ENCODE results near the gene HSPA1L.

Gene HSPA1L

DNA sequence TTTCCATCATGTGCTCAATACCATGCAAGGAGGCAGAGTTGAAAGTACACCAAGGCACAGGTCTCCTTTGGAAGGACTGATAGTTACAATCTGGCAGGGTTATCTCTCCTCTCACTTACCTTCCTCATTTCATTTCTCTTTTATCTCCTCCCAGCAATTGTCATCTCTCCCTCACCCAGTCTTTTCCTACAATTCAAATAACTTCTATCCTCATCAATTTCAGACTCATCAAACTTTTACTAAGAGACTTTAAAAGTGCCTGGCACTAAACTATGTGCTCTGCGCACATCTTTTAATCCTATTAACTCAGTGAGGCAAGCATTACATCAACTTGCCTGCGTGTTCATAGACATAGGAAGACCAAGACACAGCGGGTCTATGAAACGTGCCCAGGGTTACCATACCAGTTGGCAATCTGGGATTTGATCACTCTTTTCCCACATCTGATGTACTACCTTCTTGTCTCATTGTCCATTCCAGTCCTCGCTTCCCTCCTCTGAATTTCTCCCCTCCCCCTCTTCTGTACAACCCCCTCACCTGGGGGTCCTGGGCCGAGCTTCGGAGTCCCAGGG is 20.7 kb downstream of the HSPA1L start:
- TF ChIP-seq GATA3 (IDR thresholded peaks at IDR 0.05; ENCODE audit: low read depth, low read length) (no peak), GATA2 (IDR thresholded peaks at IDR 0.05; ENCODE audit: low read depth, low read length) (no peak)

DNA sequence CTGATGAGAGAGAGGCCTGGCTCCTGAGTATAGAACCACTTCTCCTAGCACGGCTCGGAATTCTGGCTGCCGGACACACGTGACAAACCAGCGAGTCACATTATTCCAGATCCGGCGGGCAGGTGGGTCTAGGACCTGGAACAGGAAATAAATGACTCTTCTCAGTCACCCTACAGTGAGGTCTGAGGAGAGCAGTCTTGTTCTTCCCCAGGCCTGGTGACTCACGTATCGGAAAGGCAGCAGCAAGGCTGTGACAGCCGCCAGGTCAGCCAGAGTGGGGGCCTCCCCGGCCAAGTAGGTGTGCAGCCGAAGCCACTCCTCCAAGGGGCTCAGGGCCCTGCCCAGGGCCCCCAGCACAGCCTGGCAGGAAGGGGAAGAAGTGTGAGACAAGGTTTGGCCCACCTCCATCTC is 22.3 kb downstream of the HSPA1L start:
- no peak for TF ChIP-seq GATA3 (IDR thresholded peaks at IDR 0.05; ENCODE audit: low read depth, low read length)

DNA sequence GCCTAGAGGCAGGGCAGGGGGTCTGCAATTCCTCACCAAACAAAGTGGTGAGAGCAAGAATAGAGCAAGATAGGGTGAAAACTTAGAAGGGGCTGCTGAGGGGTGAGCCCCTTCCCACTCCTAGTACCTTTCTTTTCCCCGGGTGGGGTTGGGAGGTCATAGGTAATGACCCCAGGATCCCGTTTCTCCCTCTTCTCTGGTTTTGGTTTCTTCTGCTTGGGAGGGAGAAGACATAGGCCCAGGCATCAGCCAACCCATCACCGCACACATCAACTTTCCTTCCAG is 23.1 kb downstream of the HSPA1L start:
- no peak for TF ChIP-seq GATA2 (IDR thresholded peaks at IDR 0.05; ENCODE audit: low read depth, low read length)
- no peak for TF ChIP-seq GATA3 (IDR thresholded peaks at IDR 0.05; ENCODE audit: low read depth, low read length)

DNA sequence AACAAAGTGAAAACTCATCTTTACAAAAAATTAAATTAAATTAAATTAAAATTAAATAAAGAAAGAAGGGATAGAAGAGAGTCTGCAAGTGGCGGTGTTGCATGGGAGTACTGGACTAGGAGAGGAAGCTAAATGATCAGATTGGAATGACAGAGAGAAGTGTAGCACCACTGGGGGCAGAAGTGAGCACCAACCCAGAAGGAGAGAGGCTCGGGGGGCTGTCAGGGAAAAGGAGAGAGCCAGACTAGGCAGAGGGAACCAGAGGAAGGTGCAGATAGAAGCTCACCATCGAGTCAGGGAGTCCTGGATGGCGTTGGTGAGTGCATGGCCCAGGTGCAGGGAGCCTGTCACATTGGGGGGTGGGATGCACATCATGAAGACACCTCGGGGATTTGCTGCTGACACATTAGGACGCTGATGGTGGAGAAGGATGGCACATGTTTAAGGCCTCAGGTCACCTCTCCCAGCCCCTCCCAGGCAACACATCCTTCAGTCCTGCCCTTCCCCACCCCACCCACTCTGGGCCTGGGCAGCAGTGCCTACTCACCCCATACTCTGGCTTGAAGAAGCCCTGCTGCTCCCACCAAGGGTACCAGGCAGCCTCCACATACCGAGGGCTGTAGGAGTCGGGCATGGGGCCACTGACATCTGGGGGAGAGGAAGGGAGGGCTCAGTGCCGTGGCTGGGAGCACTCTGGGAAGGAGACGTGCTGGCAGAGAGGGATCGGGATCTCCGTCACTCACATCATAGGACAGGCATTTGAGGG is 23.6 kb downstream of the HSPA1L start:
- TF ChIP-seq GATA3 (IDR thresholded peaks at IDR 0.05; ENCODE audit: low read depth, low read length) (no peak), GATA2 (IDR thresholded peaks at IDR 0.05; ENCODE audit: low read depth, low read length) (no peak)

DNA sequence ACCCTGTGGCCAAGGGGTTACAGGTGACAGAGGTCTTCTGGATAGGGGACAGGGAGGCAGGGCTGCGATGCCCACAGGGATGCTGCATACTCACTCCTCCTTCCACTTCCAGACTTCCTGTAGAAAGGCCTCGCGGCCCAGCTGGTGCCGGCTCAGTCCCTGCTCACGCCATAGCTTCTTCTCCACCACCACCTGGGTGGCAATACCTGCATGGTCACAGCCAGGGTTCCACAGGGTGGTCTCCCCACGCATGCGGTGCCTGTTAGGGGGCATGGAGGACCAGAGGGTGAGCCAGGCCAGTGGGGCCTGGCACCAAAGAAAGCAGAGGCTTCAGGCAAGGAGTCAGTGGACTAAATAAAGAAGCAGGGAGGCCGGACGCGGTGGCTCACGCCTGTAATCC is 29.6 kb downstream of the HSPA1L start:
- TF ChIP-seq GATA3 (IDR thresholded peaks at IDR 0.05; ENCODE audit: low read depth, low read length) (no peak), GATA2 (IDR thresholded peaks at IDR 0.05; ENCODE audit: low read depth, low read length) (no peak)

DNA sequence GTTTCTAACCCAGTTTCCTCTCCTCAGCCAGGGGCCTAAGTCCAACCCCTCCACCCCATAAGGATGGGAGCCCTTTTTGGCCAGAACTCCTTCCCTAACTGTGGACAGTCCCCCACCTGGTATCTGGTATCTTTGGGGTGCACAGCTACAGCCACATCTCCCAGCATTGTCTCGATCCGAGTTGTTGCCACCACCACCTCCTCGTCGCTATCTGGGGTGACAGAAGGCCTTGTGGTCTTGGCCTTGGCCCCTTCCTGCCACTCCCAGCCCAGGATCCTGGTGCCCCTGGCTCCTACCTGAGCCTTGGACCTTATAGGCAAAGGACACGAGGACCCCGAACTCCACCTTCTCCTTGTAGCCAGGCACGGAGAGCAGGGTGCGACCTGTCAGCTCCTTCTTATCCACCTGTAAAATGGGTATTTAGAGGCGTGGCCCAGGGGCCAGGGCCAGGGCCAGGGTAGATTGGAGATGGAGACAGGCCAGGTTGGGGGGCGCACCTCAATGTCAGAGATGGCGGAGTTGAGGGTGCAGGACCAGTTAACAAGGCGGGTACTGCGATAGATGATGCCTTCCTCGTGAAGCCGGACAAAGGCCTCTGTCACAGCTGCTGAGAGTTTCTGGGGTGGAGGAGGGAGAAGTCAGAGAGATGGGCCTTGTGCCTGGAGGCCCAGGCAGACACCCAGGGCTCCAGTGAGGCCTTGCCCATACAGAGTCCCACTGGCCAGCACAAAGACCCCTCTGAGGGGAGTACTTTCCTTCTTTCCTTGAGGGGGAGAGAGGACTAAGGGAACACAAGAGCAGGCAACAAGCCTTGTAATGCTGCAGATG is 30.8 kb downstream of the HSPA1L start:
- TF ChIP-seq GATA3 (IDR thresholded peaks at IDR 0.05; ENCODE audit: low read depth, low read length) (no peak), GATA2 (IDR thresholded peaks at IDR 0.05; ENCODE audit: low read depth, low read length) (no peak)

DNA sequence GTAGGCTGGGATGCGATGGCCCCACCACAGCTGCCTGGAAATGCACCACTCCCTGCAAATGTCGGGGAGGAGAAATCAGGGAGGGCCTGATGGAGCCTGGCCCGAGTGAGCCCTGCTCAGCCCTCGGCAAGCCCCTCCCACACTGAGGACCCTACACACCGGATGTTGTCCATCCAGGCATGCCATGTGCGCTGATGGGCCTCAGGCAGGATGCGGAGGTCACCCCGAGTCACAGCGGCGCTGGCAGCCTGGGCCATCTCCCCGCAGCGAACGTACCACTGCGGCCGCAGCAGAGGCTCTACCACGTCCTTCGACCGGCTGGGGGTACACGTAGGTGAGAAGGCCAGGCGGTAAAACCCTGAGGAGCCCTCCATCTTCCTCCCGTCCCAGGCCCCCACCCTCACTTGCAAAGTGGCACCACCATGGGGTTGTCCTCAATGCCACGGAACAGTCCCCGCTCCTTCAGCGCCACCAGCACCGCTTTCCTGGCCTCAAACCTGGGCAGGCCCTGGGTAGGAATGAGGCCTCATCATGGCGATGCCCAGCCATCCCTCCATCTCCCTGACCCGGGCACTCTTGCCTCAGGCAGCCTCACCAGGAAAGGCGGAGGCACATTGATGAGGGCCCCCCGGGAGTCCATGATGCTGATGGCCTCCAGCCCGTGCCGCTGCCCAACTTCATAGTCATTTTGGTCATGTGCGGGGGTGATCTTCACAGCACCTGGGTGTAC is 32.8 kb downstream of the HSPA1L start:
- TF ChIP-seq GATA2 (IDR thresholded peaks at IDR 0.05; ENCODE audit: low read depth, low read length) (no peak), GATA3 (IDR thresholded peaks at IDR 0.05; ENCODE audit: low read depth, low read length) (no peak)

DNA sequence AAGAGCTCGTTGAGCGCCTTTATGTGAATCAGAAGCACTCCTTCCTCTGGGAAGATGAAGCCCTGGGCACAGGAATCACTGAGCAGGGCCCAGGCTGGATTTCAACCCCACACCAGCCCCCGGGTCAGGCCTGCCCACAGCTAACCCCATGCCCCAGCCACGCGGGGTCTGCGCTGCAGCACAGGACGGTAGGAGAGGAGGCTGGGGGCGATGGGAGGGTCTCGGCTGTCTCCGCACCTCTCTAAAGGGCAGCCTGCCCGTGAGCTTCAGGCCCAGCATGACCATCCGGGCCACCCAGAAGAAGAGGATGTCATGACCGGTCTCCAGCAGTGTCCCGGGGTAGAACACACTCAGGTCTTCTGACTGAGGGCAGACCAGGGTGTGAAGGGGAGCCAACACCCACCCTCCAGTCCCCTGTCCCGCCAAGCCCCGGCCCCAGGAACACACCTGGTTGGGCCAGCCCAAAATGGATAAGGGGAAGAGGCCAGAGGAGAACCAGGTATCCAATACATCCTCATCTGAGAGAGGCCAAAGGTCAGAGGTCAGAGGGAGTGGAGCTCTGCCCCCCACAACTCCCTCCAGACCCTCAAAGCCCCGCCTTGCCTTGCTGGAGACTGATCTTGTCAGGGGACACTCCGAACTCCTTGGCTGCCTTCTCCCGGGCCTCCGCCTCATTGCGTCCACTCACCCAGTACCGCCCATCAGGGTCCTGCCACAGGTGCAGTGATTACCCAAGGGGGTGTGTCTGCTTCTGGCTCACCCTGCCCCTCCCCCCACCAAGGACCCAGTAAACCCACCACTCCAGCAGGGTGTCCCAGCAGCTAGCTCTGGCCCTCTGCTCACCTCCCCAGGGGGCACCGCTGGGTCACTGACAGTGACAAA is 33.6 kb downstream of the HSPA1L start:
- TF ChIP-seq GATA3 (IDR thresholded peaks at IDR 0.05; ENCODE audit: low read depth, low read length), result no peak
- no peak for TF ChIP-seq GATA2 (IDR thresholded peaks at IDR 0.05; ENCODE audit: low read depth, low read length)

DNA sequence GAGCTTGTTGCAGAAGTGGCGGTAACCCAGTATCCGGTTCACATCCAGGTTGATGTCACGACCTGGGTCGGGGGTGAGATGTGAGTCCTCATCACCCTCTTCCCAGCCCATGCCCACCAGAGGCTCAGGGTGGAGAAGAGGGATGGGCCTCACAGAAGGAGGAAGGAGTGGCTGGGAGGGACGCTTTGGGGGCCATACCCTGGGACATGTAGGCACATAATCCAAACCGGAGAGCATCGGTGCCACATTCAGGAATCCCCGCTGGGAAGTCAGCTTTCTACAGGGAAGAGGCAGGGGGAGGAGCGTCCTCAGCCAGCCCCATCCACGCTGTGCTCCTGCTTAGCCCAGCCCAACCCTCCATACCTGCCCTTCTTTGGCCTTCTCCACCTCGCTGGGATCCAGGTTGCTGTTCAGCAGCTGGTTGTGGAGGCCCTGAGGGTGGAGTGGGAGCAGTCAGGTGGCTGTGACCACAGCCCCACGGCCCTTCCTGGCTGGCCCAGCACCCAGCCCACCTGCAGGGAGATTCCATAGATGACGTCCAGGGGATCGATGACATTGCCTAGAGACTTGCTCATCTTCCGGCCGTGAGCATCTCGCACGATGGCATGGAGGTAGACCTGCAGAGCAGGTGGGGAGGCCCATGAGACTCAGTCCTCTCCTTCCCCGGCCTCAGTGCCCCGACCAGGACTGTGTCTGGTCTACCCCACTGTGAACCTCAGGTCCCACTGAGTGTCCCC is 34.4 kb downstream of the HSPA1L start:
- TF ChIP-seq GATA3 (IDR thresholded peaks at IDR 0.05; ENCODE audit: low read depth, low read length), result no peak
- TF ChIP-seq GATA2 (IDR thresholded peaks at IDR 0.05; ENCODE audit: low read depth, low read length), result no peak

DNA sequence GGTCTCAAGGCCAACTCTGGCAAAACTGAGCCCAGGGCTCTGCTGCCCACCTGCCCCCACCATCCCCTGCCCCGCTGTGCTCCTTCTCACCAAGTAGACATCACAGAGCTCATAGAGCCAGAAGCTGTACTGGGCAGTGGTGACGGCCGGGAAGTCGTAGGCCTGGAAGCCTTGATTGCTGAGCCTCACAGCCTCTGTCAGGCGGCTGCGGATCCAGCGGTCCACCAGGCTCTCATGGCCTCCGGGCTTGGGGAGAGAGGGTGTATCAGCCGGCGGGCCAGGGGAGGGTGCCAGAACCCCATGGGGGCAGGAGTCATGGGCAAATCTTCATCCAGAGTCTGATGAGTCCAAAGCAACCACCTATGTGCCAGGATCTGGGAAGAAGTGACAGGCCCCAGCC is 35.2 kb downstream of the HSPA1L start:
- TF ChIP-seq GATA3 (IDR thresholded peaks at IDR 0.05; ENCODE audit: low read depth, low read length), result no peak
- no peak for TF ChIP-seq GATA2 (IDR thresholded peaks at IDR 0.05; ENCODE audit: low read depth, low read length)

DNA sequence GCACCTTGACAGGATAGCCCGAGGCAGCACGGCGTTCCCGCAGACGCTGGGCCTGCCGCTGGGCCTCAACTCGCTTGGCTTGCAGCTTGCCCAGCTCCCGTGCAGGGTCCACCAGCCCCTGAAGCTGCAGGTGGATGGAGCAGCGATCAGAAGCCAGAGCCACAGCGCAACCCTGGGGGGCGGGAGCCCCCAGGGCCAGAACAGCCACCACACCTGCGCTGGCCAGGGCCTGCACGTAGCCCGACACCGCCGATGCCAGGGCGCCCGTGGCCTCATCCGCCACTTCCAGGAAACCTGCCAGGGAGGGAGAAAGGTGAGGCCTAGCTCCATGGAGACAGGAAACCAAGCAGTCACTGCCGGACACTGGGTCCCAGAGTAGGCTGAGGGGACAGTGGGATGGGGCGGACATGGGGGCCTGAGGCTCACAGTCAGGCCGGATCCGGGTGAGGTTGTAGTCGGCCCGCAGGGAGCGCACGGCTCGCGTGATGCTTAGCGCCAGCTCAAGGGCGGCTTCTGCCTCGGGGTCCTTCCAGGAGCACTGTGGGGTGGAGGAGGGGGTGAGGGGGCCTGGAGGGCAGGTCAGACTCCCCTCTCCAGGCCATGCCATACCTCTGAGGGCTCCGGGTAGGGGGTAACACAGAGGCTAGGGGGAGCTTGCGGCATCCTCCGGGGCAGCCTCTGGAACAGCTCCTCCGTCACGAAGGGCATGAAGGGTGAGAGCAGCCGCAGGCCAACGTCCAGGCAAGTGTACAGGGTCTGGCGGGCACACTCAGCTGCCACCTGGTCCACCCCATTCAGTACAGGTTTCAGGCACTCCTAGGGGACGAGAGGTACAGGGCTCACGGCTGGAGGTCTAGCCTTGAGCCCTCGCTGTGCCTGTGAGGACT is 35.8 kb downstream of the HSPA1L start:
- TF ChIP-seq GATA3 (IDR thresholded peaks at IDR 0.05; ENCODE audit: low read depth, low read length) (no peak), GATA2 (IDR thresholded peaks at IDR 0.05; ENCODE audit: low read depth, low read length) (no peak)

DNA sequence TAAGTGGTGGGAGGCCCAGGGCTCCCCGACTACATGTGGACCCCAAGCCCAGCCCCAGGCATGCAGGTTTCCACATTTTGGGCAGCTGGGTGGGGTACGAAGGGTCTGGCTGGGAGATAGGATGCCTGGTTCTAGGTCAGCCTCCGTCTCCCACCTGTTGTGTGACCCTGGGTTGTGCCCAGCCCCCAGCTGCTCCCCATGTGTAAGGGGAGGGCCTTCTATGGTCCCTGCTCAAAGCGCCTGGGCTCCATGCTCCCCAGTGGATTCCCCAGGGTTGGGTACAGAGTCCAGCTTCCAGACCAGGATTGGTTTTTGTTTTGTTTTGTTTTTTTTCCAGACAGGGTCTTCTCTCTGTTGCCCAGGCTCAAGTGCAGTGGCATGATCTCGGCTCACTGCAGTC is 36.9 kb downstream of the HSPA1L start:
- TF ChIP-seq GATA2 (IDR thresholded peaks at IDR 0.05; ENCODE audit: low read depth, low read length) (no peak), GATA3 (IDR thresholded peaks at IDR 0.05; ENCODE audit: low read depth, low read length) (no peak)
